HepG2 (cell line): ENCODE measurements around the gene NLE1. TPM values are rescaled to one million over a fixed set of nuclear protein-coding genes. Genes with fewer than 3 reads are reported as not detected.

Experiments
- ATAC-seq: fragments of 200-7000 bp; cut with Tn5 transposase; 3 replicates; pipeline ENCODE4 v1.9.1; 2020; ENCODE audit warnings: mild to moderate bottlenecking, moderate library complexity
- BruUV-seq: library from RNA; stranded (reverse); fragments of 400-500 nt; replicated peaks from 2 replicates; lab custom pipeline; 2021; lab: Mats Ljungman, UMichigan
- CTCF ChIA-PET: fragments of 300-600 bp; formaldehyde crosslinking; extraction: SDS; loops from one replicate; lab custom pipeline; 2021; ENCODE audit warnings: low total read pairs, inconsistent platforms, low intra/inter-chr PET ratio; lab: Yijun Ruan, JAX
- POLR2A ChIA-PET: fragments of 350-600 bp; sonication (Branson Sonifier 250); formaldehyde crosslinking; loops from one replicate; lab custom pipeline; 2020; ENCODE audit warnings: antibody characterized with exemption, inconsistent platforms; lab: Yijun Ruan, JAX
- DNase-seq: peaks from one replicate; pipeline ENCODE4 v3.0.0-alpha.2; 2015; ENCODE audit warnings: low spot score
- FAIRE-seq: peaks from 3 replicates; lab custom pipeline; 2011; peaks lifted over from hg19 to GRCh38; lab: Jason Lieb, UNC
- H2AFZ ChIP-seq: one replicate; pipeline ENCODE4 v1.6.1; 2011; ENCODE audit warnings: low read length, inconsistent platforms
- H3K27ac ChIP-seq: fragments of 300-600 bp; 3 replicates; pipeline ENCODE4 v1.8.0; 2011; ENCODE audit warnings: mixed run types, mild to moderate bottlenecking, mixed read lengths, low read length, inconsistent platforms; ENCODE audit not compliant: insufficient read depth; ENCODE audit errors: extremely low read length
- H3K27me3 ChIP-seq, 2 experiments: fragments of 200-600 bp in 1 of 2; 2 replicates in 1 of 2; 3 replicates in 1 of 2; pipeline versions ENCODE4 v1.6.0 to v1.8.0; 2011; ENCODE audit warnings: low read length in 2 of 2, mild to moderate bottlenecking in 2 of 2, moderate library complexity in 2 of 2, inconsistent platforms in 1 of 2; ENCODE audit not compliant: insufficient read depth in 2 of 2, control insufficient read depth in 1 of 2
- H3K36me3 ChIP-seq, 2 experiments: fragments of 200-600 bp in 1 of 2; replicated peaks in 1 of 2; 2 replicates in 1 of 2; 3 replicates in 1 of 2; pipeline versions ENCODE4 v1.5.1 to v1.8.0; 2011; ENCODE audit warnings: low read length in 2 of 2, inconsistent platforms in 1 of 2; ENCODE audit not compliant: insufficient read depth in 2 of 2, control insufficient read depth in 1 of 2
- H3K4me1 ChIP-seq: 2 replicates; pipeline ENCODE4 v1.5.1; 2012; ENCODE audit warnings: low read length, inconsistent platforms; ENCODE audit not compliant: insufficient read depth
- H3K4me2 ChIP-seq: 2 replicates; pipeline ENCODE4 v1.6.0; 2011; ENCODE audit warnings: low read depth, low read length, inconsistent platforms
- H3K4me3 ChIP-seq, 3 experiments: fragments of 200-600 bp in 1 of 3; sonication (generic), shearing (Covaris generic) in 1 of 3; replicated peaks in 1 of 3; 2 replicates each; pipeline ENCODE4 v1.5.1; 2011 to 2016; ENCODE audit warnings: low read length in 3 of 3, inconsistent platforms in 2 of 3, low read depth in 2 of 3, mild to moderate bottlenecking in 2 of 3, control low read depth in 1 of 3, mixed read lengths in 1 of 3; ENCODE audit not compliant: insufficient read depth in 1 of 3
- H3K79me2 ChIP-seq: one replicate; pipeline ENCODE4 v1.6.1; 2011; ENCODE audit warnings: low read length, inconsistent platforms; ENCODE audit not compliant: insufficient read depth
- H3K9ac ChIP-seq: 2 replicates; pipeline ENCODE4 v1.6.0; 2011; ENCODE audit warnings: mild to moderate bottlenecking, low read depth, low read length, inconsistent platforms; ENCODE audit not compliant: insufficient read depth
- H3K9me3 ChIP-seq: 2 replicates; pipeline ENCODE4 v1.5.1; 2012; ENCODE audit warnings: mild to moderate bottlenecking, low read length
- H4K20me1 ChIP-seq: 2 replicates; pipeline ENCODE4 v1.6.0; 2011; ENCODE audit warnings: inconsistent platforms, mild to moderate bottlenecking, low read length, moderate library complexity; ENCODE audit not compliant: insufficient read depth
- PITX1 ChIP-seq: sonication (generic); formaldehyde crosslinking; IDR thresholded peaks from 2 replicates; pipeline ENCODE4 v1.5.1; 2020; ENCODE audit warnings: mild to moderate bottlenecking, missing genetic modification reagents
- ZNF557 ChIP-seq: sonication (generic); formaldehyde crosslinking; IDR thresholded peaks from 2 replicates; pipeline ENCODE4 v1.4.0; 2020; ENCODE audit warnings: missing genetic modification reagents
- ZNF782 ChIP-seq: sonication (generic); formaldehyde crosslinking; IDR thresholded peaks from 2 replicates; pipeline ENCODE4 v1.4.0; 2020; ENCODE audit warnings: missing genetic modification reagents, mild to moderate bottlenecking, borderline replicate concordance
- WGBS: methylation state at CpG from one replicate; pipeline ENCODE4 v1.1.6; 2017; ENCODE audit warnings: low lambda C conversion rate; 5-methylcytosine and 5-hydroxymethylcytosine counted together
- in situ Hi-C: cut with HindIII; loops from 2 replicates; pipeline ENCODE4 v1.10.0; 2017; ENCODE audit warnings: low pct_unique_long_range_greater_than_20kb; ENCODE audit not compliant: extremely low pct_ligation_motif_present
- intact Hi-C: fragments of 100-400 bp; cut with micrococcal nuclease; formaldehyde crosslinking; loops from one replicate; pipeline ENCODE4 v1.10.0; 2022; ENCODE audit not compliant: unreplicated experiment
- polyA plus RNA-seq, 8 experiments: library from polyadenylated mRNA; depleted of rRNA in 3 of 8; stranded (reverse) in 7 of 8; unstranded in 1 of 8; fragments of >200 nt; fragmentation: Illumina TruSeq in 4 of 8; extraction: Trizol in 4 of 8; gene quantifications; 2 replicates each; pipeline versions ENCODE4 v1.2.1 to v1.2.3, GENCODE V29; 2011 to 2016; ENCODE audit warnings: low read depth in 4 of 8, missing spikeins in 1 of 8, mixed read lengths in 1 of 8; ENCODE audit not compliant: insufficient read depth in 1 of 8
- total RNA-seq, 5 experiments: library from RNA; depleted of rRNA; stranded (reverse); fragments of >200 nt; fragmentation: Illumina TruSeq; extraction: Trizol; gene quantifications; 2 replicates each; pipeline ENCODE4 v1.2.3, GENCODE V29; 2016; ENCODE audit warnings: low read depth in 1 of 5
- TF ChIP-seq, protein P1 (sequence below): sonication (generic); formaldehyde crosslinking; IDR thresholded peaks from 2 replicates; pipeline ENCODE4 v1.4.0; 2020; ENCODE audit warnings: low read depth, mild to moderate bottlenecking, missing genetic modification reagents

Gene NLE1
- total and polyA plus RNA-seq, 2 of the 13 experiments (the other 11 are each of a cell fraction or from before 2014, with no cell fraction given) = 20.3 to 34.5 TPM

DNA sequence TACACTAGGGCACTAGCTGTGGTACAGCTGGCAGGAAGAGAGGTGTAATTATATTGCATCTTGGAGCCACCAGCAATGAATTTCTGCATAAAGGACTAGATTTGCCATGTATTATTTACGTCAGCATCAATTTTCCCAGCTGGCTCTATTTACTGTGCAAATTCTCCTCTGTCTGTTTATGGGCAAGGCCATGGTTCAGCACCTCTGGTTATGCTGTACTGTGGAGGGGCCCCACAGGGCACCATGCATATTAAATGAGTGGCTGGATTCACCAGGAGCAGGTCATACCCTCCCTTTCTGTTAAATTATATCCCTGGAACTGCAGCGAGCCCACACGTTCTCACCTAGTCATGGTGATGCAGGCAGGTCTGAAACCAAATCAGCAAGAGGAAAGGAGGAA is 42.2 kb downstream of the NLE1 start:
- no peak for DNase-seq
- Histone ChIP-seq H3K4me3 (no peak overlapping the region), H4K20me1 (no peaks in the 10 kb centered on the region), H3K9me3 (no peaks in the 10 kb centered on the region), H3K27me3 (no peaks in the 10 kb centered on the region), H3K36me3 (peaks cover 3 to 24% of the 10 kb centered on the region in 2 experiments; a peak in 4 of 5 replicates), H3K79me2 (no peaks in the 10 kb centered on the region), H2AFZ (no peak overlapping the region), H3K4me1 (no peaks in the 10 kb centered on the region)
- 93% methylated on average over 3 of the region's 3 CpGs for WGBS
- ATAC-seq = no peak
- no peak for FAIRE-seq
- intact Hi-C loops = no loop called here
- POLR2A ChIA-PET = no interaction called here
- in situ Hi-C loops = loop anchor here (25.0 kb wide), 1 partner anchor 513 kb away; the partner anchor contains the start of gene TMEM132E
- CTCF ChIA-PET = no interaction called here
- no TSS peak for BruUV-seq
- TF ChIP-seq ZNF557 = no peak
- TF ChIP-seq, protein P1, sequence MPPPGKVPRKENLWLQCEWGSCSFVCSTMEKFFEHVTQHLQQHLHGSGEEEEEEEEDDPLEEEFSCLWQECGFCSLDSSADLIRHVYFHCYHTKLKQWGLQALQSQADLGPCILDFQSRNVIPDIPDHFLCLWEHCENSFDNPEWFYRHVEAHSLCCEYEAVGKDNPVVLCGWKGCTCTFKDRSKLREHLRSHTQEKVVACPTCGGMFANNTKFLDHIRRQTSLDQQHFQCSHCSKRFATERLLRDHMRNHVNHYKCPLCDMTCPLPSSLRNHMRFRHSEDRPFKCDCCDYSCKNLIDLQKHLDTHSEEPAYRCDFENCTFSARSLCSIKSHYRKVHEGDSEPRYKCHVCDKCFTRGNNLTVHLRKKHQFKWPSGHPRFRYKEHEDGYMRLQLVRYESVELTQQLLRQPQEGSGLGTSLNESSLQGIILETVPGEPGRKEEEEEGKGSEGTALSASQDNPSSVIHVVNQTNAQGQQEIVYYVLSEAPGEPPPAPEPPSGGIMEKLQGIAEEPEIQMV = no peak
- TF ChIP-seq, all 625 proteins: peak for 0
- Histone ChIP-seq H3K27ac (no peak overlapping the region), H3K9ac (no peak overlapping the region), H3K4me2 (no peak overlapping the region)

DNA sequence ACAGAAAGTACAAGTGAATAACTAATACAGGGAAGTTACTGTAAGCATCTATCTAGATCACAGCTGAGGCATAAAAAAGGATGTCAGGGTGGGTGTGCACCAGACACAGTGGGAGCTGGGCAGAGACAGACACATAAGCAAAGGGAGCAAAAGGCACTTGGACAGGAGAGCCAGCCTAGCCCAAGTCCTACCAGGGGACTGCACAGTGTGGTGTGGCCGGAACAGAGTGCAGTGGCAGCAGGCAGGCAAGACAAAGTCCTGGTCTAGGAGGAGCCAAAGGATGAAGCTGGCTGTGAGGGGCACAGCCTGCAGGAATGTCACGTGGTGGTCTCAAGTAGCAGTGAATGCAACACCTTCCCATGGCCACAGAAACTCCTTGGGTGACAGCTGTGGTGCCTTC is 44.3 kb downstream of the NLE1 start:
- Histone ChIP-seq H3K36me3 (peaks cover 3 to 17% of the 10 kb centered on the region in 2 experiments; a peak in 4 of 5 replicates), H3K4me2 (no peak overlapping the region), H3K9ac (no peak overlapping the region), H3K4me3 (no peak overlapping the region), H3K79me2 (no peaks in the 10 kb centered on the region), H3K27me3 (no peaks in the 10 kb centered on the region), H4K20me1 (no peaks in the 10 kb centered on the region), H3K4me1 (no peaks in the 10 kb centered on the region), H3K9me3 (no peaks in the 10 kb centered on the region), H3K27ac (no peak overlapping the region), H2AFZ (no peak overlapping the region)
- in situ Hi-C loops = no loop called here
- POLR2A ChIA-PET = no interaction called here
- intact Hi-C loops = no loop called here
- FAIRE-seq (no peak), DNase-seq (no peak), ATAC-seq (no peak)
- no peak for TF ChIP-seq PITX1 (CRISPR knock-in tag)
- no peak for TF ChIP-seq ZNF782 (CRISPR knock-in tag)
- 100% methylated on average over 2 of the region's 2 CpGs for WGBS
- no TSS peak for BruUV-seq
- CTCF ChIA-PET = no interaction called here
